ENCODE data around the gene GINS2.

DNA sequence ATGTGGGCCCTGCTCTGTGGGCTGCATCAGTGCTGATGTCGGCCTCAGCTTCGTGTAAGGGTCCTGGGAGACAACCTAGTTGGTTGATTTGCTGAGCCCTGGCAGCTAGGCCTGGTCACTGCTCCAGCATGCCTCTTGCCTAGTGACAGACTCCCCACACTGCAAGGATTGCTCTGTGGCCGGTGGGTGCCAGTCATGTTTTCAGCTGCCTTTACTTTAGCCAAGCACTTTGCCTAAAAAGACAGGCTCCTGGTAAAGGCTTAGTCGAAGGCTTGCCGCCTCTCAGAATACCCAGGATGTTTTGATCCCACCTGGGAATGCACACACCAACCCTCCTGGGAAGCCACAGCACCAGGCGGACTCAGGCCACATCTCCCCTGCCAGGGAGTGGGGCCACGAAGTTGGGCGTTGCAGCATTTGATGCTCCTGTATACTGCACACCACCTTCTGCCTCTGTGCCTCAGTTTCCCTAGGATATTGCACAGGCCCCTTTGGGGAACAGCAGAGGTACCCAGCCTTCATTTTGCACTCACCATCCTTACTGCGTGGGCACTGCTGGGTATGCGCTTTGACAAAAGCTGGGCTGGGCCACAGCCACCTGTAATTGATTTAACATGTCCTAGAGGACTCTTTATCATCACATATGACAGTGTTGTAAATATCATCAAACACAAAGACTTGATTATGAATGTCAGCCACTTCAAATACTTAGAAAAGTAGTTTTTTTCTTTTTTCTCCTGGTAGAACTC is 19.9 kb downstream of the GINS2 start:
- no peak for TF ChIP-seq CTCF (IDR thresholded peaks at IDR 0.05)
- TF ChIP-seq POLR2A (IDR thresholded peaks at IDR 0.05): no peak
